NAMALWA (cell line): Measurements from ENCODE around the gene MUCL3.
"Not testable (repeated sequence)": the region's sequence is repeated elsewhere in the genome, so short reads cannot be mapped to it uniquely, and the experiment has no call there.

Experiments used
- DNase-seq: peaks from one replicate; pipeline ENCODE4 v3.0.0-alpha.2; 2015; ENCODE audit warnings: low spot score

The MUCL3 gene

GRCh38 chr6:30939473-30939872 is 1.3 kb upstream of the MUCL3 start:
- DNase-seq = no peak

GRCh38 chr6:30942338-30943060 is 1.7 kb downstream of the MUCL3 start:
- no peak for DNase-seq

DNA sequence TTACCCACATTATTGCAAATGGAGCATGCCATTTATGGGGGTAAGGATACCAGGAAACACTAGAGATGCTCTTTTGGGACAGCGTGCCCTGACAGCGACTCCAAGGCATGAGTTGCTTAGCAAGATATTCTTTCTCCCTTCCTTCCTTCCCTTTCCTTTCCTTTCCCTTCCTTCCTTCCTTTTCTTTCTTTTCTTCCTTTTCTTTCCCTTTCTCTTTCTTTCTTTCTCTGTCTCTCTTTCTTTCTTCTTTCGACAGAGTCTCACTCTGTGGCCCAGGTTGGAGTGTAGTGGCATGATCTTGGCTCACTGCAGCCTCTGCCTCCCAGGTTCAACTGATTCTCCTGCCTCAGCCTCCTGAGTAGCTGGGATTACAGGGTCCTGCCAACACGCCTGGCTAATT is 3.3 kb downstream of the MUCL3 start:
- no peak for DNase-seq

- DNase-seq = no peak
Measured at GRCh38 chr6:30945281-30945680, 4.5 kb downstream of the MUCL3 start.

GRCh38 chr6:30947231-30947630 is 6.5 kb downstream of the MUCL3 start:
- DNase-seq = no peak

- DNase-seq = no peak
Measured at GRCh38 chr6:30948811-30949210, 8.0 kb downstream of the MUCL3 start.

DNA sequence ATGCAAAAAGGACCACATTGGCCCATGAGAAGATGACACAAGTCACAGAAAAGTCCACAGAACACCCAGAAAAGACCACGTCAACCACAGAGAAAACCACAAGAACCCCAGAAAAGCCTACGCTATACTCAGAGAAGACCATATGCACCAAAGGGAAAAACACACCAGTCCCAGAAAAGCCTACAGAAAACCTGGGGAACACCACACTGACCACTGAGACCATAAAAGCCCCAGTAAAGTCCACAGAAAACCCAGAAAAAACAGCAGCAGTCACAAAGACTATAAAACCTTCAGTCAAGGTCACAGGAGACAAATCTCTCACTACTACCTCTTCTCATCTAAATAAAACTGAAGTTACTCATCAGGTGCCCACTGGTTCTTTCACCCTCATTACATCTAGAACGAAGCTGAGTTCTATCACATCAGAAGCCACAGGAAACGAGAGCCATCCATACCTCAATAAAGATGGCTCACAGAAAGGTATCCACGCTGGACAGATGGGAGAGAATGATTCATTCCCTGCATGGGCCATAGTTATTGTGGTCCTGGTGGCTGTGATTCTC is 11.2 kb downstream of the MUCL3 start:
- no peak for DNase-seq

DNA sequence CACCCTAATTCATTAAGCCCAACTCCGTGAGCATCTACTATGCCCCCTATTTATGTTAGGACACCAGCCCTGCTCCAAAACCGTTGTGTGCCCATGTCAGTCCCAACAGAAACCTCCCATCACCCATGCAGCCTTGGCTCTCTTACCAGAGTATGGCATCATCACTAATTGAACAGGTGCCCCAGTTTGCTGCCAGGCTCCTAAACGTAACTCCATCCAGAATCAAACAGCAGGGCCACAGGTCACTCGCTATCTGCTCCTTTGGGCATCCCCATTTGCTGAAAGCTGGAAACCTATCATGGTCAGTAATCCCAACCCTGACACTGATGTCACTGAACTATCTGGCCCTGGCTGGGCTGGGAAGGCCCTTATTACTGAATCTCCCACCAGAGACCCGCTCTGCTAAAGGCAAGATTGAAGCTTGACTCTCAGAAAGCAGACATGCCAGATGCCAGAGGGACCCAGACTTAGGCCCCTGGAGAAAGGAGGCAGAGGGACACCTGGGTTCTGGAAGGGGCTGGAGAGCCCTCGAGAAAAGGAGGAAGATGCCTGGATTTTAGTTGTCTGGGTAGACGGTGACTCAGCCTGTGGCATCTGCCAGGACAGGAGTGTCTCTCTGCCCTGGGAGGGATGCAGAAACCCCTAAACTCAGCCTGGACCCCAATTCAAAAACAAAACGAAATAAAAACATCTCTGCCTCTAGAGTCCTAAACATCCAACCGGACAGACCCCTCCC is 14.0 kb downstream of the MUCL3 start:
- no peak for DNase-seq

- DNase-seq = no peak
Measured at GRCh38 chr6:30955367-30956042, 14.7 kb downstream of the MUCL3 start.

GRCh38 chr6:30957716-30958115 is 16.9 kb downstream of the MUCL3 start:
- DNase-seq = no peak

- DNase-seq = no peak
Measured at GRCh38 chr6:30960907-30961673, 20.3 kb downstream of the MUCL3 start.

- DNase-seq = no peak
Measured at GRCh38 chr6:30962716-30963115, 21.9 kb downstream of the MUCL3 start.

DNA sequence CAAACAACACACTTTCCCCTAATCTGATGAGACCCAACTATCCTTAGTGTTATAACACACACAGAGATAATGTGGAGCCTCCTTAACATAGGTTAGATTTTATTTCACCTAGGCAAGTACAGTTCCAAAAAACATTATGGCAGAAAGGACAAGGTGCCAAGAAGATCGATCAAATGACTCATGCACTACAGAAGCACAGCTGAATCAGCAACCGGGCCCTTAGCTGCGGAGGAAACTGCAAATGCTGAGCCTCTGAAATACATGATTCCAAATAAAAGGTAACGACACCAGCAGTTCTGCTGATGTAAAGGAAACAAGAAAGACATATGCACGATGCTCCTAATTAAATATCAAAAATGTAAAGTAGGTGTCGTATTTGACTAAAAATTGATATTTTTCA is 22.9 kb downstream of the MUCL3 start:
- no peak for DNase-seq

- no peak for DNase-seq
Measured at GRCh38 chr6:30964075-30964474, 23.3 kb downstream of the MUCL3 start.

- no peak for DNase-seq
Measured at GRCh38 chr6:30965140-30965601, 24.4 kb downstream of the MUCL3 start.

DNA sequence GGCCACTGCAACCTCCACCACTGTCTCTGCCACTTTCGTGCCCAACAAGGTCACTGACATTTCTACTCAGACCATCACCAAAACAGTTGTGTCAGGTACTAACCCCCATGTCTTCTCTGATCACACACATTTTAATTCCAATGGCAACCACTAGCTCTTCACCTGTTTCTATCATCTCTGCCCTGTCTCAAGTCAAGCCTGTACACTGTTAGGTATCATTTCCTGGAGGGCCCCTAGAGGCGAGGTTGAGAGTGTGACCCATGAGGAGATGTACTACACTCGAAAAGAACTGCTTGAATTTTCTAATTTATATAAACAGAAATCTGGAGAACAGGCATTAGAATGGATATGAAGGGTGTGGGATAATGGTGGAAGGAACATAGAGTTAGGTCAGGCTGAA is 25.4 kb downstream of the MUCL3 start:
- peak; percentile 17 for DNase-seq

- not testable (repeated sequence) for DNase-seq
Measured at GRCh38 chr6:30969171-30969570, 28.4 kb downstream of the MUCL3 start.

GRCh38 chr6:30970946-30971345 is 30.2 kb downstream of the MUCL3 start:
- no peak for DNase-seq

GRCh38 chr6:30972816-30973215 is 32.0 kb downstream of the MUCL3 start:
- DNase-seq = no peak

- DNase-seq = no peak
Measured at GRCh38 chr6:30974490-30975252, 33.9 kb downstream of the MUCL3 start.

DNA sequence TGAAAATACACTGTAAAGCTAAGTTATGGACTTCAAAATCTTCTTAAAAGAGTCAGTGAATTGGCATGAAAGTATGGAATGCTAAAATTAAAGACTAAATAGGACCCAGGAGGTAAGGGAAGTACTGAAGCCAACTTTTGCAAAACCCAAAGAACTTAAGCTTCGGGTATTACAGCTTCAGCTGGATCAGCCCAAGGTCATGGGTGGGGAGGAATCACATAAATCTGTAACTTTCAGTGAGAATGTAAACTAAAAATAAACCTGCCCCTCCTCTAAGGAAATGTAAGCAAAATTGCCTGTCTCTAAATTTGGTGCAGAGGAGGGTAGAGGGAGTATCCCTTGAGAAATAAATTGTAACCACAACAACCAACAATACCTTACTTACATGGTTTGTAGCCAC is 38.4 kb downstream of the MUCL3 start:
- DNase-seq = no peak
